GM12872 (cell line): Measurements from ENCODE around the gene DHH.

Source experiments
- TF ChIP-seq, protein P1 (sequence below): IDR thresholded peaks from 3 replicates; pipeline ENCODE4 v1.5.1; 2011; ENCODE audit warnings: low read depth, mild to moderate bottlenecking, low read length, moderate library complexity; ENCODE audit not compliant: insufficient read depth

The DHH gene

DNA sequence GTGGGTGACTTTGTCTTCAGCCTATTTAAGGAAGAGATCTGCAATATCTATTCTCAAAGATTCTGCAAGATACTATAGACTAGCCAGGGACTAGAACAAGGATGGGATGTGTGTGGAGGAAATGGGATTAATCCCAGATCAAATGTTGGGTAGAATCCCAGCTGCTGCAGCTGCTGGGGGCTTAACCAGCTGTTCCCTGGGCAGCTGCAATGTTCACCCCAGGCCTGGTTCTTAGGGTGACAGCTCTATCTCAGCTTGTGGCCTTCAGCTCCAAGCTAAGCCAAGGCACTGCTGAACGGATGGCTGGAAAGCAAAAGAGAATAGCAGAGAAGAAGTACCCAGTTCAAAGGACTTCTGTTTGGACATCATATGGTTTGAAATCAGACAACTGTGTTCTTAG lies 14.8 kb downstream of the DHH start:
- TF ChIP-seq, protein P1, sequence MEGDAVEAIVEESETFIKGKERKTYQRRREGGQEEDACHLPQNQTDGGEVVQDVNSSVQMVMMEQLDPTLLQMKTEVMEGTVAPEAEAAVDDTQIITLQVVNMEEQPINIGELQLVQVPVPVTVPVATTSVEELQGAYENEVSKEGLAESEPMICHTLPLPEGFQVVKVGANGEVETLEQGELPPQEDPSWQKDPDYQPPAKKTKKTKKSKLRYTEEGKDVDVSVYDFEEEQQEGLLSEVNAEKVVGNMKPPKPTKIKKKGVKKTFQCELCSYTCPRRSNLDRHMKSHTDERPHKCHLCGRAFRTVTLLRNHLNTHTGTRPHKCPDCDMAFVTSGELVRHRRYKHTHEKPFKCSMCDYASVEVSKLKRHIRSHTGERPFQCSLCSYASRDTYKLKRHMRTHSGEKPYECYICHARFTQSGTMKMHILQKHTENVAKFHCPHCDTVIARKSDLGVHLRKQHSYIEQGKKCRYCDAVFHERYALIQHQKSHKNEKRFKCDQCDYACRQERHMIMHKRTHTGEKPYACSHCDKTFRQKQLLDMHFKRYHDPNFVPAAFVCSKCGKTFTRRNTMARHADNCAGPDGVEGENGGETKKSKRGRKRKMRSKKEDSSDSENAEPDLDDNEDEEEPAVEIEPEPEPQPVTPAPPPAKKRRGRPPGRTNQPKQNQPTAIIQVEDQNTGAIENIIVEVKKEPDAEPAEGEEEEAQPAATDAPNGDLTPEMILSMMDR = no peak

DNA sequence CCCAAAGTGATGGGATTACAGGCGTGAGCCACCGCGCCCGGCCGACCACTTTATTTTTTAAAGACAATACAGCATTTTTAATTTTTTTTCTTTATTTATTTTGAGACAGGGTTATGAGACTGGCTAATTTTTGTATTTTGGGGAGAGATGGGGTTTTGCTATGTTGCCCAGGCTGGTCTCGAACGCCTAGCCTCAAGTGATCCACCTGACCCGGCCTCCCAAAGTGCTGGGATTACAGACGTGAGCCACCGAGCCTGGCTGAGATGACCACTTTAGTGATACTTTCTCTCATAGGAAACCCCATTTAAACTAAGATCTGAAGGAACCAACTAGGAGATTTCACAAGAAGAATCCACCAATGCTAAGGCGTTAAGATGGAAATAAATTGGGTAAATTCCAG lies 23.6 kb downstream of the DHH start:
- TF ChIP-seq, protein P1 = no peak

DNA sequence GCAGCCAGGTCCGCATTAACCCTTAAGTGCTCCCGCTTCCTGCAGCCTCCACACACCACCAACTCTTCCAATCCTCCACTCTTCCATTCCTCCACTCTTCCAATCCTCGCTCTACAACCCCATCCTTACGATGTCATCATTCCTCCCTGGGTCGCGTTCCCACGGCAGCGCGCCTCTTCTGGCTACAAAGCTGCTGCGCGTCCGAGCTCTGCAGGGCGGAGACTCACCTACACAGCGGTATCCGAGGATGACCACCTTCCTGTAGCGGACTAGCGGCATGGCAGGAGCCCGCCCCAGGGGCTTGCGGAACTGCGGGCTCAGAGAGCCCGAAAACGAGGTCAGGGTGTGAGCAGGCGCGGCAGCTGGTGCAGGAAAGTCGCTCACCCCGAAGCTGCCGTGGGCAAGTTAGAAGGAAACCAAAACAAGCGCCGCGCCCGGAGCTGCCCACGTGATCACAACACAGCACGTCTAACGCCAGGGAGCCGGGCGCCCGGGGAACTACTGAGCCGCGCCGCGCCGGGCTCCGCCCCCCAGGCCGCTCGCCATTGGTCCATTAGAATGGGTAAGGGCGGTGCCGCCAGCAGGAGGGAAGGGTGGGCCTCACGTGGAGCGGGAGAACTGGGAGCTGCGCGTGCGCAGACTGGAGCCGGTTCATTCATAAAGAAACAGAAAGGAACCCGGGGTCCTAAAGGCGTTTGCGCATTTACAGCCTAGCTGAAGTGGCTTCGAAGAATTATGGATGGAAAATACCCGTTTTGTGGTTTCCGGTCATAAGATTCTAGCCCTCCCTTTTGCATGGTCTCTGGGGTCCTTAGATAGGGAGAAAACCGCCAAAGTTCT lies 24.9 kb downstream of the DHH start, which contains the start of gene RHEBL1:
Gene RHEBL1, minus strand, starts transcription at position 473 of the 840 bp plus-strand sequence. Its CDS starts 194 bp downstream, at position 279.
- TF ChIP-seq, protein P1 = peak; percentile 40; the same call in 2 of the 3 replicates

DNA sequence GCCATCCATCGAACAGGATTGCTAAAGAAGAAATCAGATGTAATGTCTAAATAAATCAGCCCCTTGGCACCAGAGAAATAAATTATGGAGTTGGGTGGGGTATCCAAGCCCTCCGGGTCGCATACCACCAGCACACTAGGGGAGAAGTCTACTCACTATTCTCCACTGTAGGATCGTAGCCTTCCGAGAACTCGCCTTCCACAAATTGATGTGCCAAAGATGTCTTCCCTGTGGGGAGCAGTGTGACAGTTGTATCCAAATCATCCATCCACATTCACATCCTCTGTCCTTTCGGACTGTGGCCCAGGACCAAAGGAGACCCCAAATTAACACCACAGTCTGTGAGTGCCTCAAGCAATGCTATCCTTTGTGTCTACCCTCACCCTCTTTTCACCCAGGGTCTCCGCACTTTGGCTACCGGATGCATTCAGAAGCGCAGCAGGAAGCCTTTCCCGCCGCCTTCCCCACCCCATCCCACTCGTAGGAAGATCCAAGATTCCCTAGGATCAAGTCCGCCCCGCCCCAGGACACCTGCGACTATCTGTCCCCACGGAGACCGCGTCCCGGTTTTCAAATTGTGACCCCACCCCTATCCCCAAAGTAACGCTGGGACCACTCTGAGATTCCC lies 25.6 kb downstream of the DHH start:
- TF ChIP-seq, protein P1 = no peak

DNA sequence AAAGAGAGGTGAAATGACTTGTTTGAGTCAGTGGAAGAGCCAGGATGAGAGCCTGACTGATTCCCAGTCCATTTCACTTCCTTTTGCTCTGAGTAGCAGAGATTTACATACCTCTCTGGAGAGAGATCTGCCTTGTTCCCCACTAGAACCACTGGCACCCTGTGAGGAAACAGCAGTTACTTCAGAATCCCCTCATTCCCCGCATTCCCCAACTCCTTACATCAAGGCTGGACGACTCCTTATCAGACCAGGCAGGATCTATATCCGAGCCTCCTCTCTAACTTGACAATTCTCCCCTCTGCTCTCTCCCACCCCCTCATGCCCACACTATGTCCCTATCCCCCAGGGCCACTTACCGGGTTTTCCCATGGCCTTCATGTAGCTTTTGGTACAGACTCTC lies 28.5 kb downstream of the DHH start:
- TF ChIP-seq, protein P1 = no peak

DNA sequence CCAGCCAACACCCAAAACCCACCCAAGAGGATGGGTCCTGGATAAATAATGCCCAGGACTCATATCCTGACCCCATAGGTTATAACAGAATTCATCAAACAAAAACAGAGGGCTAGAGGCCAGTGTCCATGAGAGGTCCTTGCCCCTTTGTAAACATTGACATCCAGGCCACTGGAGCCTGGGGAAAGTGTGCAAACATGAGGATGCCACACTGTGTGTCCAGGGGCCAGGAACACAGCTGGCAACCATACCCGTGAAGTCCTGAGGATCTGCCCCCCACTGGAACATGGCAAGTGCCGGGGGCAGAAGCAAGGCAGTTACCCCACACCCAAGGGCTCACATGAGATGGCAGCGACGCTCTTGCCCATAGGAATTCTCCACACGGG lies 29.8 kb downstream of the DHH start:
- TF ChIP-seq, protein P1 = no peak

DNA sequence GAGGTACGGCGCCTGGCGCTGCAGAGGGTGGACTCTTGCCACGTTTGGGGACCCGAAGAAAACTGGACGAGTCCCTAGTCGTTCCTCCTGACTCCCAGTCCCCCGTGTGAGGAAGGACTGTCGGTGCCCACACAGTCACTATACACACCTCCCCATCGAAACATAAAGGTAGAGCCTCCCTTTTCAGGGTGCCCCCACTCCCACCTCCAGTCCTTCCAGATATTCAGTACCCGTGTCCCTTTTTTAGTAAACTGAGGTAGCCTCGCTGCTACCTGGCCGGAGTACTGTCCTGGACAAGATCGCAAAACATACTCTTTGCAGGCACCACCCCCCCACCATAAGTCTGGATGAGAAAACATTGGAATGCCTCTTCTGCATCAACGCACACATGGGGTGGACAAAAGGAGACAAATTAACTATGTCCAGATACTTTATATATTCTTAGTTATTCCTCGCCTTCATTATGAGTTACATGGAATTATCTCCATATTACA lies 33.4 kb downstream of the DHH start:
- TF ChIP-seq, protein P1 = no peak
